B cell (primary cell): ENCODE results near the gene AFAP1L1. TPM values are rescaled to one million over a fixed set of nuclear protein-coding genes. Genes with fewer than 3 reads are reported as not detected.

ENCODE experiments used
- ATAC-seq: fragments of 200-7000 bp; cut with Tn5 transposase; one replicate; pipeline ENCODE4 v1.10.0; 2021; ENCODE audit warnings: low read depth, mild to moderate bottlenecking, moderate number of reproducible peaks, moderate library complexity
- CTCF ChIA-PET: fragments of 350-600 bp; sonication (Branson Sonifier 250); formaldehyde crosslinking; loops from one replicate; lab custom pipeline; 2021; ENCODE audit warnings: antibody characterized with exemption, inconsistent platforms; lab: Charles Lee
- POLR2A ChIA-PET: fragments of 350-600 bp; sonication (Branson Sonifier 250); formaldehyde crosslinking; loops from one replicate; lab custom pipeline; 2021; ENCODE audit warnings: antibody characterized with exemption; lab: Charles Lee
- DNase-seq: peaks from one replicate; pipeline ENCODE4 v3.0.0; 2013
- H2AFZ ChIP-seq: 2 replicates; pipeline ENCODE4 v1.6.1; 2012; ENCODE audit warnings: mild to moderate bottlenecking, low read depth, low read length; ENCODE audit not compliant: insufficient read depth, poor library complexity, severe bottlenecking
- H3K27ac ChIP-seq, 2 donors: 1 replicate in 1 of 2; 2 replicates in 1 of 2; pipeline ENCODE4 v1.5.1; 2012 to 2013; ENCODE audit warnings: low read length in 2 of 2, mild to moderate bottlenecking in 2 of 2, moderate library complexity in 1 of 2
- H3K27me3 ChIP-seq, 4 experiments: fragments of 200-600 bp in 1 of 4; sonication (generic) in 1 of 4; replicated peaks in 1 of 4; 1 replicate in 2 of 4; 2 replicates in 2 of 4; pipeline versions ENCODE4 v1.6.1 to v1.7.0; 2013 to 2016; ENCODE audit warnings: low read length in 3 of 4, mild to moderate bottlenecking in 2 of 4, mixed read lengths in 1 of 4, moderate library complexity in 1 of 4; ENCODE audit not compliant: insufficient read depth in 4 of 4, control insufficient read depth in 3 of 4; ENCODE audit errors: control extremely low read depth in 1 of 4
- H3K36me3 ChIP-seq, 2 experiments: replicated peaks in 1 of 2; 1 replicate in 1 of 2; 2 replicates in 1 of 2; pipeline versions ENCODE4 v1.6.1 to v1.7.1; 2013; ENCODE audit warnings: low read length in 1 of 2; ENCODE audit not compliant: insufficient read depth in 2 of 2, control insufficient read depth in 1 of 2; ENCODE audit errors: control extremely low read depth in 1 of 2, extremely low read depth in 1 of 2
- H3K4me1 ChIP-seq, 2 donors: fragments of 200-600 bp in 1 of 2; sonication (generic) in 1 of 2; 1 replicate in 1 of 2; 2 replicates in 1 of 2; pipeline versions ENCODE4 v1.5.1 to v1.6.1; 2013 to 2017; ENCODE audit warnings: low read length in 2 of 2; ENCODE audit not compliant: control insufficient read depth in 2 of 2, insufficient read depth in 2 of 2
- H3K4me2 ChIP-seq: replicated peaks from 2 replicates; pipeline ENCODE3; 2012; ENCODE audit warnings: mild to moderate bottlenecking, low read depth, low read length; ENCODE audit not compliant: poor library complexity, severe bottlenecking
- H3K4me3 ChIP-seq, 5 experiments: fragments of 200-600 bp in 1 of 5; sonication (generic) in 1 of 5; 1 replicate in 3 of 5; 2 replicates in 2 of 5; pipeline versions ENCODE4 v1.5.1 to v1.7.0; 2011 to 2016; ENCODE audit warnings: low read length in 4 of 5, mild to moderate bottlenecking in 4 of 5, low read depth in 2 of 5, control low read depth in 1 of 5, moderate library complexity in 1 of 5; ENCODE audit not compliant: insufficient read depth in 1 of 5; ENCODE audit errors: control extremely low read depth in 1 of 5, extremely low read depth in 1 of 5
- H3K79me2 ChIP-seq: fragments of 200-600 bp; sonication (generic); one replicate; pipeline ENCODE4 v1.6.0; 2016; ENCODE audit warnings: low read length; ENCODE audit not compliant: control insufficient read depth, insufficient read depth
- H3K9ac ChIP-seq: fragments of 200-600 bp; sonication (generic); 2 replicates; pipeline ENCODE4 v1.6.1; 2017; ENCODE audit warnings: mild to moderate bottlenecking, low read length, moderate library complexity
- H3K9me3 ChIP-seq, 3 donors: one replicate each; pipeline versions ENCODE4 v1.6.1 to v1.7.1; 2013; ENCODE audit warnings: low read length in 2 of 3; ENCODE audit not compliant: control insufficient read depth in 2 of 3, insufficient read depth in 1 of 3; ENCODE audit errors: control extremely low read depth in 1 of 3
- H4K20me1 ChIP-seq: 2 replicates; pipeline ENCODE4 v1.6.0; 2012; ENCODE audit warnings: mild to moderate bottlenecking, low read length; ENCODE audit not compliant: insufficient read depth, control insufficient read depth, poor library complexity, severe bottlenecking
- H3K27ac Mint-ChIP-seq: one replicate; pipeline ENCODE4 v1.8.0; 2021; ENCODE audit warnings: mixed read lengths
- H3K27me3 Mint-ChIP-seq: one replicate; pipeline ENCODE4 v1.8.0; 2021; ENCODE audit warnings: mixed read lengths
- H3K4me1 Mint-ChIP-seq: one replicate; pipeline ENCODE4 v1.8.0; 2021; ENCODE audit warnings: mixed read lengths
- H3K4me3 Mint-ChIP-seq: one replicate; pipeline ENCODE4 v1.8.0; 2021; ENCODE audit warnings: mixed read lengths
- H3K9me3 Mint-ChIP-seq: one replicate; pipeline ENCODE4 v1.8.0; 2022; ENCODE audit warnings: mixed read lengths; ENCODE audit not compliant: insufficient read depth
- CTCF ChIP-seq: fragments of 200-600 bp; IDR thresholded peaks from one replicate; pipeline ENCODE4 v1.8.0; 2022; ENCODE audit warnings: antibody characterized with exemption, mild to moderate bottlenecking
- EZH2 ChIP-seq: IDR thresholded peaks from 2 replicates; pipeline ENCODE4 v1.6.1; 2012; ENCODE audit warnings: borderline replicate concordance, low read depth, mild to moderate bottlenecking, moderate library complexity, low read length; ENCODE audit not compliant: insufficient read depth, poor library complexity, severe bottlenecking
- WGBS: methylation state at CpG from one replicate; pipeline ENCODE4 v1.1.5; 2013; ENCODE audit warnings: missing lambda C conversion rate; ENCODE audit not compliant: insufficient coverage; 5-methylcytosine and 5-hydroxymethylcytosine counted together
- intact Hi-C: fragments of 100-400 bp; cut with micrococcal nuclease; formaldehyde crosslinking; loops from one replicate; pipeline ENCODE4 v1.10.0; 2022
- polyA plus RNA-seq: library from polyadenylated mRNA; depleted of rRNA; stranded (reverse); fragments of >200 nt; gene quantifications from 2 replicates; pipeline ENCODE4 v1.2.3, GENCODE V29; 2012
- total RNA-seq, 2 donors: library from RNA; stranded (reverse); fragments of 120-200 nt in 1 of 2; gene quantifications; 1 replicate in 1 of 2; 2 replicates in 1 of 2; pipeline versions ENCODE4 v1.2.3 to v1.2.4, GENCODE V29; 2013 to 2022

The AFAP1L1 gene
- total and polyA plus RNA-seq, 2 donors (not counting 1 experiment from before 2014, with no cell fraction given): not detected

- Histone ChIP-seq H3K9me3 (peaks cover 0 to 3% (median 0%) of the 10 kb centered on the region in 3 donors), H3K36me3 (no peaks in the 10 kb centered on the region), H3K27ac (no peak overlapping the region), H4K20me1 (no peaks in the 10 kb centered on the region), H3K4me3 (no peak overlapping the region), H2AFZ (no peak overlapping the region), H3K4me1 (peaks cover 0 to 5% of the 10 kb centered on the region in 2 donors), H3K4me2 (no peak overlapping the region), H3K9ac (no peak overlapping the region), H3K27me3 (no peaks in the 10 kb centered on the region), H3K79me2 (no peaks in the 10 kb centered on the region)
- ATAC-seq: no peak
- Mint-ChIP-seq H3K27me3 (no peaks in the 10 kb centered on the region), H3K9me3 (no peaks in the 10 kb centered on the region), H3K4me1 (peaks cover 2% of the 10 kb centered on the region), H3K27ac (no peak overlapping the region), H3K4me3 (no peak overlapping the region)
- ChIA-PET POLR2A (no interaction called here), CTCF (interaction anchor here (0.7 to 7.8 kb wide), 9 partner anchors 8 to 1114 kb away, joined by 3 to 67 read pairs (median 14); no protein-coding TSS in a partner anchor)
- intact Hi-C loops: no loop called here
- DNase-seq: no peak
- 85% methylated on average over 4 of the region's 12 CpGs for WGBS
- TF ChIP-seq EZH2 (no peak), CTCF (no peak)
Measured at GRCh38 chr5:149382517-149383220, 111.0 kb downstream of the AFAP1L1 start.

GRCh38 chr5:149383399-149383798 is 111.7 kb downstream of the AFAP1L1 start:
- Mint-ChIP-seq H3K27me3 (peaks cover 3% of the 10 kb centered on the region), H3K27ac (no peak overlapping the region), H3K4me3 (no peak overlapping the region), H3K4me1 (peaks cover 2% of the 10 kb centered on the region), H3K9me3 (no peaks in the 10 kb centered on the region)
- ChIA-PET CTCF (interaction anchor here (2.1 to 7.8 kb wide), 5 partner anchors 11 to 235 kb away, joined by 6 to 67 read pairs (median 16); no protein-coding TSS in a partner anchor), POLR2A (no interaction called here)
- Histone ChIP-seq H3K36me3 (no peaks in the 10 kb centered on the region), H3K79me2 (no peaks in the 10 kb centered on the region), H3K4me3 (no peak overlapping the region), H3K4me1 (peaks cover 0 to 5% of the 10 kb centered on the region in 2 donors), H3K9me3 (peaks cover 0 to 3% (median 0%) of the 10 kb centered on the region in 3 donors), H3K9ac (no peak overlapping the region), H3K27ac (no peak overlapping the region), H3K4me2 (no peak overlapping the region), H3K27me3 (no peaks in the 10 kb centered on the region), H4K20me1 (no peaks in the 10 kb centered on the region), H2AFZ (no peak overlapping the region)
- intact Hi-C loops: no loop called here
- DNase-seq (no peak), ATAC-seq (no peak)
- WGBS: 98% methylated on average over 5 of the region's 9 CpGs
- no peak for TF ChIP-seq EZH2
- TF ChIP-seq CTCF: no peak
